ENCODE data around the gene LCLAT1. TPM values are rescaled to one million over a fixed set of nuclear protein-coding genes. Genes with fewer than 3 reads are reported as not detected.

LCLAT1 gene
- total RNA-seq, 2 donors from 2014 or later: 30.2 to 34.2 TPM

GRCh38 chr2:30649278-30649677, 202.2 kb downstream of the LCLAT1 start:
- Histone ChIP-seq H3K9me3 (ENCODE audit: control insufficient read depth, low read length) (no peaks in the 10 kb centered on the region), H3K36me3 (ENCODE audit: control insufficient read depth, insufficient read depth, low read length) (no peaks in the 10 kb centered on the region), H3K27me3 (ENCODE audit: control insufficient read depth, insufficient read depth, low read length, poor library complexity, severe bottlenecking) (no peaks in the 10 kb centered on the region), H3K4me1 (ENCODE audit: control insufficient read depth, insufficient read depth, low read length) (no peaks in the 10 kb centered on the region), H3K27ac (ENCODE audit: low read depth, low read length) (no peak overlapping the region), H3K4me3 (ENCODE audit: low read length) (no peak overlapping the region), H3K9ac (ENCODE audit: extremely low read depth, low read length, poor library complexity, severe bottlenecking) (no peak overlapping the region)
- H3K27me3 Mint-ChIP-seq (ENCODE audit: insufficient read depth): peaks cover 13% of the 10 kb centered on the region
- H3K9me3 Mint-ChIP-seq: no peaks in the 10 kb centered on the region
- DNase-seq: no peak
- no peak for TF ChIP-seq CTCF (conservative IDR thresholded peaks at IDR 0.05)
- peaks cover 27% of the 10 kb centered on the region for H3K4me1 Mint-ChIP-seq
- H3K27ac Mint-ChIP-seq: no peak overlapping the region
- no peak overlapping the region for H3K4me3 Mint-ChIP-seq
- WGBS, 2 experiments (ENCODE audit: insufficient coverage in 1 of 2, insufficient read length in 1 of 2): 0 to 48% methylated on average over 1 to 4 of the region's 4 CpGs
- H3K36me3 Mint-ChIP-seq (ENCODE audit: low read depth): peaks cover 4% of the 10 kb centered on the region

- H3K27ac ChIP-seq (ENCODE audit: low read depth, low read length): no peak overlapping the region
- no peaks in the 10 kb centered on the region for H3K9me3 ChIP-seq (ENCODE audit: control insufficient read depth, low read length)
- H3K4me3 Mint-ChIP-seq: no peak overlapping the region
- H3K4me1 Mint-ChIP-seq: peaks cover 27% of the 10 kb centered on the region
- peaks cover 14% of the 10 kb centered on the region for H3K27me3 Mint-ChIP-seq (ENCODE audit: insufficient read depth)
- peaks cover under 1% of the 10 kb centered on the region for H3K4me1 ChIP-seq (ENCODE audit: control insufficient read depth, insufficient read depth, low read length)
- H3K9ac ChIP-seq (ENCODE audit: extremely low read depth, low read length, poor library complexity, severe bottlenecking): no peak overlapping the region
- TF ChIP-seq CTCF (conservative IDR thresholded peaks at IDR 0.05): no peak
- whole genome bisulfite sequencing, 2 experiments (ENCODE audit: insufficient coverage in 1 of 2, insufficient read length in 1 of 2): 75 to 76% methylated on average over 4 to 5 of the region's 5 CpGs
- no peaks in the 10 kb centered on the region for H3K36me3 ChIP-seq (ENCODE audit: control insufficient read depth, insufficient read depth, low read length)
- H3K27me3 ChIP-seq (ENCODE audit: control insufficient read depth, insufficient read depth, low read length, poor library complexity, severe bottlenecking): no peaks in the 10 kb centered on the region
- H3K27ac Mint-ChIP-seq: no peak overlapping the region
- no peaks in the 10 kb centered on the region for H3K36me3 Mint-ChIP-seq (ENCODE audit: low read depth)
- no peaks in the 10 kb centered on the region for H3K9me3 Mint-ChIP-seq
- no peak overlapping the region for H3K4me3 ChIP-seq (ENCODE audit: low read length)
- DNase-seq: no peak
Observed at GRCh38 chr2:30649828-30650227, 202.8 kb downstream of the LCLAT1 start.

GRCh38 chr2:30652271-30652915, 205.3 kb downstream of the LCLAT1 start:
- Histone ChIP-seq H3K4me3 (ENCODE audit: low read length) (no peak overlapping the region), H3K9me3 (ENCODE audit: control insufficient read depth, low read length) (no peaks in the 10 kb centered on the region), H3K27me3 (ENCODE audit: control insufficient read depth, insufficient read depth, low read length, poor library complexity, severe bottlenecking) (no peaks in the 10 kb centered on the region), H3K27ac (ENCODE audit: low read depth, low read length) (no peak overlapping the region), H3K36me3 (ENCODE audit: control insufficient read depth, insufficient read depth, low read length) (no peaks in the 10 kb centered on the region), H3K4me1 (ENCODE audit: control insufficient read depth, insufficient read depth, low read length) (peaks cover 2% of the 10 kb centered on the region), H3K9ac (ENCODE audit: extremely low read depth, low read length, poor library complexity, severe bottlenecking) (no peak overlapping the region)
- no peaks in the 10 kb centered on the region for H3K9me3 Mint-ChIP-seq
- WGBS, 2 experiments (ENCODE audit: insufficient coverage in 1 of 2, insufficient read length in 1 of 2): 23 to 41% methylated on average over 4 to 8 of the region's 8 CpGs
- H3K27me3 Mint-ChIP-seq (ENCODE audit: insufficient read depth): peaks cover 23% of the 10 kb centered on the region
- peaks cover 32% of the 10 kb centered on the region for H3K4me1 Mint-ChIP-seq
- H3K4me3 Mint-ChIP-seq: peak overlapping the region; percentile 2
- peak; percentile 82 for DNase-seq
- H3K27ac Mint-ChIP-seq: peak overlapping the region; percentile 38
- no peak for TF ChIP-seq CTCF (conservative IDR thresholded peaks at IDR 0.05)
- no peaks in the 10 kb centered on the region for H3K36me3 Mint-ChIP-seq (ENCODE audit: low read depth)

Data from endodermal cell (in vitro differentiated cells).